BE2C (cell line): ENCODE measurements around the gene TMEM202.
A peak's percentile ranks its signal among the peaks of the same experiment; 100 is the strongest.

Experiments used
- DNase-seq: peaks from one replicate; pipeline ENCODE4 v3.0.0-alpha.2; 2020
- H3K27me3 ChIP-seq: fragments of 250-450 bp; sonication (Bioruptor Pico); 2 replicates; pipeline ENCODE4 v1.5.1; 2020; ENCODE audit warnings: mild to moderate bottlenecking
- H3K36me3 ChIP-seq: fragments of 250-450 bp; sonication (Bioruptor Pico); 2 replicates; pipeline ENCODE4 v1.5.1; 2020; ENCODE audit warnings: mild to moderate bottlenecking
- H3K4me1 ChIP-seq: fragments of 250-450 bp; sonication (Bioruptor Pico); 2 replicates; pipeline ENCODE4 v1.5.1; 2020
- H3K4me3 ChIP-seq: 2 replicates; pipeline ENCODE4 v1.5.1; 2011; ENCODE audit warnings: low read depth, low read length
- H3K9me3 ChIP-seq: fragments of 250-450 bp; sonication (Bioruptor Pico); 2 replicates; pipeline ENCODE4 v1.5.1; 2020
- TF ChIP-seq, protein P1 (sequence below): IDR thresholded peaks from 2 replicates; pipeline ENCODE4 v1.5.1; 2012; ENCODE audit warnings: mild to moderate bottlenecking, low read depth, low read length

TMEM202 gene

DNA sequence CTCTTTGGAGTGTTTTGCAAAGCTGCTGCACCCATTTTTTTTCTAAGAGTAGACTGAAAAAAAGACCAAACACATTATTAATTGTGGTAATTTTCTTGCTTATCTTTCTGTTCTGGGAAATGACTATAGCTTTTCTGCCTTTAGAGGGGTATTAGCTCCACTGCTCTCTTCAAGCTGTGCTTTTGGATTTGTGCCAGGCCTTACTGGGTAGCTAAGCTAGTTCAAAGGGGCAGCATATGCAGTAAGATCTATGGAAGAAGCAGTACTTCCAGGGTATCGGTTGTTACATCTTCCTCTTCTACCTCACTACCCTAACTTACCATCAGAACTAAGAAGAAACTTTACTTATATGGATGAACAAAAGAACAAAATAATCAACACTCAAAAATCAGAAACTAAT, 47.3 kb downstream of the TMEM202 start:
- Histone ChIP-seq H3K4me3 (no peak overlapping the region), H3K9me3 (peaks cover 3% of the 10 kb centered on the region), H3K36me3 (no peaks in the 10 kb centered on the region), H3K4me1 (no peaks in the 10 kb centered on the region), H3K27me3 (peaks cover 4% of the 10 kb centered on the region)
- DNase-seq = peak; percentile 13
- TF ChIP-seq, protein P1, sequence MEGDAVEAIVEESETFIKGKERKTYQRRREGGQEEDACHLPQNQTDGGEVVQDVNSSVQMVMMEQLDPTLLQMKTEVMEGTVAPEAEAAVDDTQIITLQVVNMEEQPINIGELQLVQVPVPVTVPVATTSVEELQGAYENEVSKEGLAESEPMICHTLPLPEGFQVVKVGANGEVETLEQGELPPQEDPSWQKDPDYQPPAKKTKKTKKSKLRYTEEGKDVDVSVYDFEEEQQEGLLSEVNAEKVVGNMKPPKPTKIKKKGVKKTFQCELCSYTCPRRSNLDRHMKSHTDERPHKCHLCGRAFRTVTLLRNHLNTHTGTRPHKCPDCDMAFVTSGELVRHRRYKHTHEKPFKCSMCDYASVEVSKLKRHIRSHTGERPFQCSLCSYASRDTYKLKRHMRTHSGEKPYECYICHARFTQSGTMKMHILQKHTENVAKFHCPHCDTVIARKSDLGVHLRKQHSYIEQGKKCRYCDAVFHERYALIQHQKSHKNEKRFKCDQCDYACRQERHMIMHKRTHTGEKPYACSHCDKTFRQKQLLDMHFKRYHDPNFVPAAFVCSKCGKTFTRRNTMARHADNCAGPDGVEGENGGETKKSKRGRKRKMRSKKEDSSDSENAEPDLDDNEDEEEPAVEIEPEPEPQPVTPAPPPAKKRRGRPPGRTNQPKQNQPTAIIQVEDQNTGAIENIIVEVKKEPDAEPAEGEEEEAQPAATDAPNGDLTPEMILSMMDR = no peak

- Histone ChIP-seq H3K27me3 (peaks cover 13% of the 10 kb centered on the region), H3K4me1 (no peaks in the 10 kb centered on the region), H3K36me3 (no peaks in the 10 kb centered on the region), H3K9me3 (no peaks in the 10 kb centered on the region), H3K4me3 (no peak overlapping the region)
- no peak for DNase-seq
- TF ChIP-seq, protein P1 = no peak
Measured at GRCh38 chr15:72450805-72451204, 52.7 kb downstream of the TMEM202 start.

DNA sequence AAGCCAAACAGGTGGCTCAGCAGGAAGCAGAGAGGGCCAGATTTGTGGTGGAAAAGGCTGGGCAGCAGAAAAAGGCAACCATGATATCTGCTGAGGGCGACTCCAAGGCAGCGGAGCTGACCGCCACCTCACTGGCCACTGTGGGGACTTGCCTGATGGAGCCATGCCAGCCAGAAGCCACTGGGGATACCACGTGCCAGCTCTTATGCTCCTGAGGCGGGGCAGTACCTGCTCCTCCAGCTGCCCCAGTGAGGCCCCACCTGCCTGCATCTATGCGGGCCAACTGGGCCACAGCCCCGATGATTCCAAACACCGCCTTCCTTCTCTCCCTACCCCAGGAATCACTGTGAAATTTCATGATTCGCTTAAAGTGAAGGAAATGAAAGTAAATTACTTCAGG, 53.1 kb downstream of the TMEM202 start:
- Histone ChIP-seq H3K9me3 (no peaks in the 10 kb centered on the region), H3K36me3 (no peaks in the 10 kb centered on the region), H3K27me3 (peaks cover 13% of the 10 kb centered on the region), H3K4me3 (no peak overlapping the region), H3K4me1 (no peaks in the 10 kb centered on the region)
- DNase-seq = no peak
- TF ChIP-seq, protein P1 = no peak

GRCh38 chr15:72456684-72457083, 58.6 kb downstream of the TMEM202 start:
- Histone ChIP-seq H3K27me3 (peaks cover 2% of the 10 kb centered on the region; the same call in 1 of the 2 replicates), H3K36me3 (no peaks in the 10 kb centered on the region), H3K4me1 (no peaks in the 10 kb centered on the region), H3K4me3 (no peak overlapping the region), H3K9me3 (no peaks in the 10 kb centered on the region)
- TF ChIP-seq, protein P1 = no peak
- no peak for DNase-seq
